Neural progenitor cell (in vitro differentiated cells): ENCODE results near the gene LRP2. TPM values are rescaled to one million over a fixed set of nuclear protein-coding genes. Genes with fewer than 3 reads are reported as not detected.
A peak's percentile ranks its signal among the peaks of the same experiment; 100 is the strongest.

ENCODE experiments used
- DNase-seq: peaks from one replicate; pipeline ENCODE4 v3.0.0-alpha.2; 2016; ENCODE audit warnings: low spot score
- H2AFZ ChIP-seq: fragments of 200-600 bp; sonication (generic); replicated peaks from 2 replicates; pipeline ENCODE4 v1.6.1; 2016; ENCODE audit warnings: antibody characterized with exemption
- H3F3A ChIP-seq: fragments of 200-600 bp; sonication (generic); 2 replicates; pipeline ENCODE4 v1.6.1; 2016; ENCODE audit warnings: antibody characterized with exemption, low read depth
- H3K27ac ChIP-seq: fragments of 200-600 bp; sonication (generic); 2 replicates; pipeline ENCODE4 v1.5.1; 2016; ENCODE audit warnings: mild to moderate bottlenecking
- H3K27me3 ChIP-seq: fragments of 200-600 bp; sonication (generic); 2 replicates; pipeline ENCODE4 v1.6.1; 2016; ENCODE audit warnings: mild to moderate bottlenecking, moderate library complexity
- H3K36me3 ChIP-seq: fragments of 200-600 bp; sonication (generic); 2 replicates; pipeline ENCODE4 v1.5.1; 2016
- H3K4me1 ChIP-seq: fragments of 200-600 bp; sonication (generic); 2 replicates; pipeline ENCODE4 v1.6.1; 2016; ENCODE audit warnings: mixed run types
- H3K4me2 ChIP-seq: fragments of 200-600 bp; sonication (generic); 2 replicates; pipeline ENCODE4 v1.6.1; 2016
- H3K4me3 ChIP-seq: fragments of 200-600 bp; sonication (generic); 2 replicates; pipeline ENCODE4 v1.5.1; 2016
- H3K79me2 ChIP-seq: fragments of 200-600 bp; sonication (generic); 2 replicates; pipeline ENCODE4 v1.6.1; 2016; ENCODE audit warnings: low read depth
- H3K9ac ChIP-seq: fragments of 200-600 bp; sonication (generic); 2 replicates; pipeline ENCODE4 v1.6.1; 2016
- H3K9me3 ChIP-seq: fragments of 200-600 bp; sonication (generic); 2 replicates; pipeline ENCODE4 v1.5.1; 2016; ENCODE audit warnings: low read depth
- H4K20me1 ChIP-seq: fragments of 200-600 bp; sonication (generic); 2 replicates; pipeline ENCODE4 v1.6.1; 2016; ENCODE audit warnings: low read depth
- H3K27ac Mint-ChIP-seq: 3 replicates; pipeline ENCODE4 v1.8.0; 2021; ENCODE audit warnings: mixed read lengths
- H3K27me3 Mint-ChIP-seq: 2 replicates; pipeline ENCODE4 v1.8.0; 2022; ENCODE audit warnings: low read depth, mild to moderate bottlenecking, inconsistent platforms, moderate library complexity, mixed read lengths; ENCODE audit not compliant: insufficient read depth
- H3K36me3 Mint-ChIP-seq: 3 replicates; pipeline ENCODE4 v1.8.0; 2021; ENCODE audit warnings: mixed read lengths
- H3K4me1 Mint-ChIP-seq: 3 replicates; pipeline ENCODE4 v1.8.0; 2021; ENCODE audit warnings: mixed read lengths
- H3K4me3 Mint-ChIP-seq: 3 replicates; pipeline ENCODE4 v1.8.0; 2021; ENCODE audit warnings: mild to moderate bottlenecking, moderate library complexity, mixed read lengths
- H3K9me3 Mint-ChIP-seq: 3 replicates; pipeline ENCODE4 v1.8.0; 2020; ENCODE audit warnings: mixed read lengths
- EZH2 ChIP-seq: fragments of 200-600 bp; sonication (generic); IDR thresholded peaks from 2 replicates; pipeline ENCODE4 v1.6.1; 2017; ENCODE audit warnings: antibody characterized with exemption, mild to moderate bottlenecking, moderate library complexity
- EZH2phosphoT487 ChIP-seq: fragments of 200-600 bp; sonication (generic); IDR thresholded peaks from 2 replicates; pipeline ENCODE4 v1.6.1; 2017; ENCODE audit warnings: antibody characterized with exemption
- total RNA-seq: library from RNA; depleted of rRNA; stranded (reverse); fragments of >200 nt; gene quantifications from 2 replicates; pipeline ENCODE4 v1.2.3, GENCODE V29; 2015; ENCODE audit warnings: low replicate concordance
- TF ChIP-seq, protein P1 (sequence below): fragments of 200-600 bp; sonication (generic); IDR thresholded peaks from 2 replicates; pipeline ENCODE4 v1.5.1; 2017; ENCODE audit warnings: antibody characterized with exemption, mild to moderate bottlenecking

Gene LRP2
- total RNA-seq, 1 donor from 2014 or later, result 143 TPM

DNA sequence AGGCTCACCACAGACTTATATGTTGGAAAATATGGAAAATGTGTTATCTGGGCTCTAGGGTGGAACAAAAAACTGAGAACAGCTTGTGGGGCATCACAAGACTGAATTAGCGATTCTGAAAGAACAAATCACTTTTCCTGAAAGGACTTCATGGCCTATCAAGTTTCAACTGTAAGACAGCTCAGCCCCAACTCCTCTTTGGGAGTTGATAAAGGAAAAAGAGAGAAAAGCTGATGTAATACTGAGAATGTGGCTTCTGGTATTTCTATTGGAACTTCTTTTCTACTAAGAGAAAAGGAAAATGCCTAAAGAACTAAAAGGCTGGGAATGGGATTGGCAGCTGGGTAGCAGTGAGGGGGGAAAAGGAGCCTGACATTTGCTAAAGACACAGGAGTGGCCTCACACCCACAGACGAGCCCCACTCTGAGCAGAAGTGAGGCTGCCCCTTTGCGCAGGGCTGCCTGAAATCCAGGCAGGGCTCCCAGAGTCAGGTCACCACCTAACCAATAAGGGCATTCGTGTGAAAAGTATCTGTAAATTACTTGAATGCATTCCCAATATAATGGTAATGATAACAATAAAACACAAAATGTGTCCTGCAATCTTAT lies 75.6 kb downstream of the LRP2 start:
- TF ChIP-seq, protein P1, sequence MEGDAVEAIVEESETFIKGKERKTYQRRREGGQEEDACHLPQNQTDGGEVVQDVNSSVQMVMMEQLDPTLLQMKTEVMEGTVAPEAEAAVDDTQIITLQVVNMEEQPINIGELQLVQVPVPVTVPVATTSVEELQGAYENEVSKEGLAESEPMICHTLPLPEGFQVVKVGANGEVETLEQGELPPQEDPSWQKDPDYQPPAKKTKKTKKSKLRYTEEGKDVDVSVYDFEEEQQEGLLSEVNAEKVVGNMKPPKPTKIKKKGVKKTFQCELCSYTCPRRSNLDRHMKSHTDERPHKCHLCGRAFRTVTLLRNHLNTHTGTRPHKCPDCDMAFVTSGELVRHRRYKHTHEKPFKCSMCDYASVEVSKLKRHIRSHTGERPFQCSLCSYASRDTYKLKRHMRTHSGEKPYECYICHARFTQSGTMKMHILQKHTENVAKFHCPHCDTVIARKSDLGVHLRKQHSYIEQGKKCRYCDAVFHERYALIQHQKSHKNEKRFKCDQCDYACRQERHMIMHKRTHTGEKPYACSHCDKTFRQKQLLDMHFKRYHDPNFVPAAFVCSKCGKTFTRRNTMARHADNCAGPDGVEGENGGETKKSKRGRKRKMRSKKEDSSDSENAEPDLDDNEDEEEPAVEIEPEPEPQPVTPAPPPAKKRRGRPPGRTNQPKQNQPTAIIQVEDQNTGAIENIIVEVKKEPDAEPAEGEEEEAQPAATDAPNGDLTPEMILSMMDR, result no peak
- no peak for TF ChIP-seq EZH2
- H3K9ac ChIP-seq, result no peak overlapping the region
- H3K27ac ChIP-seq, result peak overlapping the region; percentile 92
- peak; percentile 35 for DNase-seq
- H3K27me3 ChIP-seq, result no peaks in the 10 kb centered on the region
- no peaks in the 10 kb centered on the region for H3K9me3 ChIP-seq
- H3K4me1 ChIP-seq, result peaks cover 34% of the 10 kb centered on the region
- Mint-ChIP-seq H3K27ac (peak overlapping the region; percentile 80), H3K4me3 (peak overlapping the region; percentile 40), H3K9me3 (peaks cover 4% of the 10 kb centered on the region), H3K27me3 (peaks cover 9% of the 10 kb centered on the region), H3K36me3 (peaks cover 33% of the 10 kb centered on the region), H3K4me1 (peaks cover 44% of the 10 kb centered on the region)
- no peak overlapping the region for H3K4me3 ChIP-seq
- H4K20me1 ChIP-seq, result peaks cover 26% of the 10 kb centered on the region
- peak overlapping the region; percentile 65 for H3K4me2 ChIP-seq
- peaks cover 17% of the 10 kb centered on the region for H3K79me2 ChIP-seq
- H3K36me3 ChIP-seq, result peaks cover 46% of the 10 kb centered on the region
- H2AFZ ChIP-seq, result no peak overlapping the region
- H3F3A ChIP-seq, result peaks cover 39% of the 10 kb centered on the region

DNA sequence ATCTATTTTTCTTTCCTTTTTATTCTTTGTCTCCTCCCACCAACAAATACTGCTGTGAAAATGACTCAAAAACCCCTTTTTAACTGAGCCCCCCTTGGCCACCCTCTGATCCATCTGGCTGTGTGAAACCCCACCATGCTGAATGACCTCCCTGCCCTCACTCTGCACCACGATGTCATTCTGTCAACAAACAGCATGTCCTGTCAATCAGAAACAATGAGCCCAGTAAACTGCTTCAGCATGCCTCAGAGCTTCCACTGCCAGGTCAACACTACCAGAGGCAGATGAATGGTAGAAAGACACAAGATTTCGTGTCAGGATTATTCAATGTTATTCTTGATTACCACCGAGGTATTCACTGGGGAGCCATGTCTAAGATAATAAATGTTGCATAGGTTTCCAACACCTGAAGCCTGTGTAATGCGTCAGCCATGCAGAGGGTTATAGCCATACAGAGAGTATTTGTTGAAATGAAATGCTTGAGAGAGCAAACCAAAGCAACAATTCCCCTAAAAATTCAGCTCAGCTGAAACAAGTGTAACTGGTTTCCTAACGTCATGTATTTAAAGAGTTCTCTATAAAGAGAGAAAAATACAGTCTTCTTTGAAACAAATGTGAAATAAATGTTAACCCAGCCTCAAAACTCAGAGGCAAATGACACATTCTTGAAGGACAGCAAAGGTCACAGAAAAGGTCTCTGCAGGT lies 76.7 kb downstream of the LRP2 start:
- H3K4me1 Mint-ChIP-seq, result peaks cover 44% of the 10 kb centered on the region
- peaks cover 9% of the 10 kb centered on the region for H3K27me3 Mint-ChIP-seq
- peak overlapping the region; percentile 80 for H3K27ac Mint-ChIP-seq
- H3K9ac ChIP-seq, result no peak overlapping the region
- H3K4me3 ChIP-seq, result no peak overlapping the region
- no peak for TF ChIP-seq EZH2phosphoT487
- TF ChIP-seq, protein P1, result no peak
- TF ChIP-seq EZH2, result no peak
- peaks cover 43% of the 10 kb centered on the region for H3K36me3 ChIP-seq
- peak overlapping the region; percentile 65 for H3K4me2 ChIP-seq
- no peaks in the 10 kb centered on the region for H3K9me3 ChIP-seq
- H3F3A ChIP-seq, result peaks cover 39% of the 10 kb centered on the region
- peak overlapping the region; percentile 92 for H3K27ac ChIP-seq
- H3K9me3 Mint-ChIP-seq, result peaks cover 4% of the 10 kb centered on the region
- H3K79me2 ChIP-seq, result peaks cover 17% of the 10 kb centered on the region
- H2AFZ ChIP-seq, result no peak overlapping the region
- peaks cover 32% of the 10 kb centered on the region for H3K36me3 Mint-ChIP-seq
- DNase-seq, result peak; percentile 72
- peaks cover 34% of the 10 kb centered on the region for H3K4me1 ChIP-seq
- no peaks in the 10 kb centered on the region for H3K27me3 ChIP-seq
- H3K4me3 Mint-ChIP-seq, result peak overlapping the region; percentile 27
- peaks cover 26% of the 10 kb centered on the region for H4K20me1 ChIP-seq

DNA sequence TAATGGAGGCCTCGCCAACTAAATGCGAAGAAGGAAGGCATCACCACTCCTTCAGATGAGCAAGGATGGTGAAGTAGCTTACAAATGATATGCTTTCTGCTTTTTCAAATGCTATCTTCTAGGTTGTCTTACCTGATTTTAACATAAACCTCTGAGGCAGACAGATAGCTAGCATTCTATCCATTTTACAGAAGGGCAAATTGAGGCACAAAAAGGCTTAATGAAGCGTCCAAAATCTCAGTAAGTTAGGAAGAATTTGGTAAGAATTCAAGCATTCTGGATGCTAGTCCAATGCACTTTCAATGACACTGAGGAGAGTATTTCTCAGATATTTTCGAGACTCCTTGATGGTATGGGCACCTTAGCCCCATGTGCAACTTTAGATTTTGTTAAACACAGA lies 81.8 kb downstream of the LRP2 start:
- no peak for DNase-seq
- Mint-ChIP-seq H3K9me3 (peaks cover 4% of the 10 kb centered on the region), H3K27me3 (peaks cover 5% of the 10 kb centered on the region), H3K27ac (no peak overlapping the region), H3K4me3 (no peak overlapping the region), H3K4me1 (peaks cover 33% of the 10 kb centered on the region), H3K36me3 (peaks cover 39% of the 10 kb centered on the region)
- no peak overlapping the region for H3K27ac ChIP-seq
- H4K20me1 ChIP-seq, result peaks cover 5% of the 10 kb centered on the region
- no peaks in the 10 kb centered on the region for H3K9me3 ChIP-seq
- no peak overlapping the region for H3K9ac ChIP-seq
- peaks cover 11% of the 10 kb centered on the region for H3F3A ChIP-seq
- H3K27me3 ChIP-seq, result no peaks in the 10 kb centered on the region
- H3K4me2 ChIP-seq, result no peak overlapping the region
- TF ChIP-seq EZH2 (no peak), EZH2phosphoT487 (no peak)
- TF ChIP-seq, protein P1, result no peak
- peaks cover 54% of the 10 kb centered on the region for H3K36me3 ChIP-seq
- no peak overlapping the region for H3K4me3 ChIP-seq
- H3K79me2 ChIP-seq, result peaks cover 17% of the 10 kb centered on the region
- peaks cover 8% of the 10 kb centered on the region for H3K4me1 ChIP-seq
- H2AFZ ChIP-seq, result no peak overlapping the region
